Breast epithelium (tissue), 3 donors: ENCODE data around the gene SCYL2.

ENCODE experiments used
- CTCF ChIP-seq, 3 donors: fragments of 450-650 bp; IDR thresholded peaks; one replicate each; pipeline ENCODE4 v1.5.1; 2016 to 2017; ENCODE audit warnings: antibody characterized with exemption in 3 of 3, mild to moderate bottlenecking in 3 of 3, moderate library complexity in 3 of 3
- POLR2A ChIP-seq: fragments of 450-650 bp; IDR thresholded peaks from one replicate; pipeline ENCODE4 v1.6.1; 2016; ENCODE audit warnings: antibody characterized with exemption, mild to moderate bottlenecking, moderate library complexity
- POLR2AphosphoS5 ChIP-seq, 3 donors: sonication (generic); formaldehyde crosslinking; IDR thresholded peaks; one replicate each; pipeline ENCODE4 v1.6.1; 2017; ENCODE audit warnings: antibody characterized with exemption in 3 of 3

DNA sequence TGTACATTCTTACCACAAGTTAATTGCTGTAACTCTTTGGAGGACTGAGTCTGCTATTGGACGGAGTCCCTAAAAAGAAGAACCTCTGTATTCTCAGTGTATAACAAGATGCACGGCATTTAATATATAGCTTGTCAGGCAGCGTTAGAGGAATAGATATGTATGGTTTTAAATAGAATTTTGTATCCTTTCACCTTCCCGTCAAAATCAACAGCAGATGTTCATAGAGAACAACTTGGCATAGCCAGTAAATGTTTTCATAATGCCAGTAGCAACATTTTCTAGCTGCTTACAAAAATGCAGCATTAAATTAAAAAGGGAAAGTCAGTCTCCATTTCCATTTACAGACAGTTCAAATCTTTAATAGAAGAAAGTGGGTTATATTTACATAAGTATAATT, 6.8 kb downstream of the SCYL2 start:
- TF ChIP-seq CTCF (IDR thresholded peaks at IDR 0.05) (no peak), POLR2A (no peak), POLR2AphosphoS5 (IDR thresholded peaks at IDR 0.05) (no peak)
